Posterior vena cava (tissue), 2 donors: Measurements from ENCODE around the gene MPP1. TPM values are rescaled to one million over a fixed set of nuclear protein-coding genes. Genes with fewer than 3 reads are reported as not detected.

ENCODE experiments used
- DNase-seq: peaks from one replicate; pipeline ENCODE4 v3.0.0-alpha.2; 2020; ENCODE audit warnings: low spot score
- intact Hi-C, 2 donors: fragments of 100-400 bp; cut with DNase I; formaldehyde crosslinking; loops; one replicate each; pipeline versions ENCODE4 v1.14.1 to v1.14.2; 2022 to 2023
- total RNA-seq, 2 donors: library from RNA; stranded (reverse); fragmentation: NEBNext Ultra II Directional; extraction: Animal tissue kit (Norgen Biotek cat#: 25700); gene quantifications; one replicate each; pipeline ENCODE4 v1.2.1, GENCODE V29; 2021
- donor health status: DM: yes; HTN: yes; CAD: no.
- donor health status: DM: yes; HTN: yes; CAD: no.

Gene MPP1
- total RNA-seq, 2 donors from 2014 or later, result 36.8 to 49.5 TPM

GRCh38 chrX:154784149-154784995, 20.9 kb downstream of the MPP1 start:
- intact Hi-C loops, result no loop called here
- no peak for DNase-seq

- intact Hi-C loops, result no loop called here
- DNase-seq, result no peak
Observed at GRCh38 chrX:154780968-154781367, 24.3 kb downstream of the MPP1 start.

- no peak for DNase-seq
- intact Hi-C loops, result no loop called here
Observed at GRCh38 chrX:154779261-154779660, 26.0 kb downstream of the MPP1 start.

- DNase-seq, result no peak
- intact Hi-C loops, result no loop called here
Observed at GRCh38 chrX:154776753-154777152, 28.5 kb downstream of the MPP1 start.

- DNase-seq, result no peak
- intact Hi-C loops, result no loop called here
Observed at GRCh38 chrX:154775419-154776349, 29.6 kb downstream of the MPP1 start.

- intact Hi-C loops, result no loop called here
- DNase-seq, result no peak
Observed at GRCh38 chrX:154774622-154775021, 30.7 kb downstream of the MPP1 start.

GRCh38 chrX:154762537-154763296, 42.6 kb downstream of the MPP1 start, which contains the start of gene DKC1:
Gene DKC1, plus strand, starts transcription at chrX:154762864. Its CDS starts 102 bp downstream, at chrX:154762966.
- peak; percentile 99 for DNase-seq
- intact Hi-C loops, result loop anchor here in 1 of 2 donors (5.0 kb wide), 1 partner anchor 1860 kb away; no protein-coding TSS in a partner anchor

GRCh38 chrX:154761977-154762536, 43.2 kb downstream of the MPP1 start:
- DNase-seq, result no peak
- intact Hi-C loops, result loop anchor here in 1 of 2 donors (5.0 kb wide), 1 partner anchor 1860 kb away; no protein-coding TSS in a partner anchor

GRCh38 chrX:154758696-154759095, 46.6 kb downstream of the MPP1 start:
- intact Hi-C loops, result loop anchor here in 1 of 2 donors (5.0 kb wide), 1 partner anchor 279 kb away; no protein-coding TSS in a partner anchor
- no peak for DNase-seq

- DNase-seq, result no peak
- intact Hi-C loops, result no loop called here
Observed at GRCh38 chrX:154751669-154752271, 53.5 kb downstream of the MPP1 start.

GRCh38 chrX:154751203-154751668, 54.0 kb downstream of the MPP1 start:
- DNase-seq, result no peak
- intact Hi-C loops, result no loop called here

GRCh38 chrX:154750301-154751202, 54.7 kb downstream of the MPP1 start, which contains the start of gene GAB3:
Gene GAB3, minus strand, starts transcription at chrX:154751077. Its CDS starts 52 bp downstream, at chrX:154751025.
- no peak for DNase-seq
- intact Hi-C loops, result no loop called here

GRCh38 chrX:154749856-154750255, 55.4 kb downstream of the MPP1 start:
- no peak for DNase-seq
- intact Hi-C loops, result no loop called here

GRCh38 chrX:154748712-154749339, 56.5 kb downstream of the MPP1 start:
- intact Hi-C loops, result no loop called here
- no peak for DNase-seq

- intact Hi-C loops, result no loop called here
- DNase-seq, result no peak
Observed at GRCh38 chrX:154742613-154743012, 62.7 kb downstream of the MPP1 start.

GRCh38 chrX:154739952-154740465, 65.3 kb downstream of the MPP1 start:
- no peak for DNase-seq
- intact Hi-C loops, result no loop called here
